GM13976 (cell line): ENCODE data around the gene APOC3.

Source experiments
- DNase-seq: peaks from one replicate; pipeline ENCODE4 v3.0.0; 2012; ENCODE audit warnings: low spot score
- CTCF ChIP-seq: IDR thresholded peaks from 2 replicates; pipeline ENCODE4 v1.5.1; 2012; ENCODE audit warnings: borderline replicate concordance, mild to moderate bottlenecking; ENCODE audit not compliant: insufficient read depth; ENCODE audit errors: extremely low read depth, missing control alignments, control extremely low read depth
- in situ Hi-C: fragments of 300-500 bp; cut with MboI; formaldehyde crosslinking; loops from one replicate; pipeline ENCODE4 v1.12.0; 2022; ENCODE audit warnings: low sequenced_read_pairs, mixed read lengths, inconsistent platforms; ENCODE audit not compliant: unreplicated experiment

The APOC3 gene

GRCh38 chr11:116862185-116862584 is 32.5 kb downstream of the APOC3 start:
- in situ Hi-C loops: no loop called here
- no peak for TF ChIP-seq CTCF
- no peak for DNase-seq

GRCh38 chr11:116862951-116863350 is 33.2 kb downstream of the APOC3 start:
- no peak for DNase-seq
- no peak for TF ChIP-seq CTCF
- in situ Hi-C loops: no loop called here

- in situ Hi-C loops: no loop called here
- TF ChIP-seq CTCF: no peak
- DNase-seq: no peak
Observed at GRCh38 chr11:116864531-116864930, 34.8 kb downstream of the APOC3 start.

GRCh38 chr11:116865696-116866095 is 36.0 kb downstream of the APOC3 start:
- no peak for DNase-seq
- in situ Hi-C loops: no loop called here
- TF ChIP-seq CTCF: no peak

GRCh38 chr11:116866804-116867455 is 37.2 kb downstream of the APOC3 start:
- TF ChIP-seq CTCF: no peak
- in situ Hi-C loops: no loop called here

GRCh38 chr11:116867619-116868018 is 37.9 kb downstream of the APOC3 start:
- in situ Hi-C loops: no loop called here
- DNase-seq: no peak
- TF ChIP-seq CTCF: no peak

More at GRCh38 chr11:116866804-116867455, 37.2 kb downstream of the APOC3 start:
- no peak for DNase-seq

GRCh38 chr11:116868066-116868465 is 38.4 kb downstream of the APOC3 start:
- in situ Hi-C loops: no loop called here
- DNase-seq: no peak
- TF ChIP-seq CTCF: no peak
